H1 (cell line): Measurements from ENCODE around the gene ZNF652. TPM values are rescaled to one million over a fixed set of nuclear protein-coding genes. Genes with fewer than 3 reads are reported as not detected.

Experiments used
- CTCF ChIA-PET: fragments of 300-600 bp; sonication (Branson Sonifier 250); formaldehyde crosslinking; loops from one replicate; lab custom pipeline; 2021; ENCODE audit not compliant: partially characterized antibody; lab: Charles Lee
- POLR2A ChIA-PET: fragments of 300-600 bp; sonication (Branson Sonifier 250); formaldehyde crosslinking; loops from one replicate; lab custom pipeline; 2021; ENCODE audit warnings: inconsistent platforms; ENCODE audit not compliant: partially characterized antibody; lab: Charles Lee
- DNase-seq, 2 experiments: peaks; one replicate each; pipeline versions ENCODE4 v3.0.0 to v3.0.0-alpha.2; 2010 to 2022; ENCODE audit warnings: low spot score in 2 of 2, low read depth in 1 of 2, mixed read lengths in 1 of 2
- FAIRE-seq: peaks from 2 replicates; lab custom pipeline; 2011; peaks lifted over from hg19 to GRCh38; lab: Jason Lieb, UNC
- H2AFZ ChIP-seq: 2 replicates; pipeline ENCODE4 v1.8.1; 2012; ENCODE audit warnings: low read length, inconsistent platforms
- H2AK5ac ChIP-seq: 2 replicates; pipeline ENCODE4 v1.6.1; 2013; ENCODE audit warnings: low read depth, low read length
- H2BK120ac ChIP-seq: replicated peaks from 2 replicates; pipeline ENCODE3; 2013; ENCODE audit warnings: low read depth, low read length, inconsistent platforms
- H2BK12ac ChIP-seq: 2 replicates; pipeline ENCODE4 v1.6.1; 2013; ENCODE audit warnings: low read depth, low read length
- H2BK15ac ChIP-seq: 2 replicates; pipeline ENCODE4 v1.6.1; 2013; ENCODE audit warnings: low read length
- H2BK20ac ChIP-seq: 2 replicates; pipeline ENCODE4 v1.6.1; 2013; ENCODE audit warnings: low read length
- H2BK5ac ChIP-seq: 2 replicates; pipeline ENCODE4 v1.6.1; 2013; ENCODE audit warnings: low read depth, low read length
- H3K14ac ChIP-seq: 2 replicates; pipeline ENCODE4 v1.6.1; 2013; ENCODE audit warnings: inconsistent platforms; ENCODE audit not compliant: insufficient read length
- H3K18ac ChIP-seq: 2 replicates; pipeline ENCODE4 v1.6.1; 2013; ENCODE audit warnings: low read length; ENCODE audit errors: extremely low read depth
- H3K23ac ChIP-seq: 2 replicates; pipeline ENCODE4 v1.6.1; 2013; ENCODE audit warnings: inconsistent platforms; ENCODE audit not compliant: insufficient read length
- H3K23me2 ChIP-seq: 2 replicates; pipeline ENCODE4 v1.6.1; 2013; ENCODE audit warnings: low read depth, low read length
- H3K27ac ChIP-seq: 2 replicates; pipeline ENCODE4 v1.6.1; 2011; ENCODE audit warnings: low read depth, low read length, inconsistent platforms
- H3K27me3 ChIP-seq, 4 experiments: replicated peaks in 1 of 4; 1 replicate in 1 of 4; 2 replicates in 3 of 4; pipeline versions ENCODE4 v1.6.1 to v1.8.1; 2011 to 2013; ENCODE audit warnings: low read length in 3 of 4, mild to moderate bottlenecking in 3 of 4, inconsistent platforms in 2 of 4, mixed read lengths in 2 of 4, moderate library complexity in 1 of 4; ENCODE audit not compliant: control insufficient read depth in 3 of 4, insufficient read depth in 3 of 4; ENCODE audit errors: extremely low read depth in 1 of 4
- H3K36me3 ChIP-seq, 4 experiments: 2 replicates each; pipeline versions ENCODE4 v1.6.1 to v1.8.1; 2011 to 2013; ENCODE audit warnings: mild to moderate bottlenecking in 4 of 4, low read length in 3 of 4, moderate library complexity in 2 of 4, control low read depth in 1 of 4, inconsistent platforms in 1 of 4; ENCODE audit not compliant: insufficient read depth in 4 of 4, control insufficient read depth in 2 of 4
- H3K4ac ChIP-seq: replicated peaks from 2 replicates; pipeline ENCODE3; 2013; ENCODE audit warnings: low read length, low read depth, mixed read lengths, inconsistent platforms; ENCODE audit not compliant: insufficient read length
- H3K4me1 ChIP-seq, 4 experiments: replicated peaks in 1 of 4; 1 replicate in 1 of 4; 2 replicates in 3 of 4; pipeline versions ENCODE4 v1.6.1 to v1.8.1; 2011 to 2013; ENCODE audit warnings: low read length in 3 of 4, inconsistent platforms in 2 of 4, mixed read lengths in 1 of 4; ENCODE audit not compliant: insufficient read depth in 4 of 4, control insufficient read depth in 3 of 4
- H3K4me2 ChIP-seq, 2 experiments: 2 replicates each; pipeline versions ENCODE4 v1.6.1 to v1.8.1; 2011 to 2013; ENCODE audit warnings: low read depth in 2 of 2, low read length in 2 of 2, control low read depth in 1 of 2, inconsistent platforms in 1 of 2, mild to moderate bottlenecking in 1 of 2; ENCODE audit not compliant: insufficient read depth in 1 of 2
- H3K4me3 ChIP-seq, 4 experiments: fragments of 200-600, 300-600 bp in 1 of 4; sonication (generic), shearing (Covaris generic), sonication (Bioruptor Twin) in 1 of 4; 2 replicates each; pipeline versions ENCODE4 v1.5.1 to v1.8.1; 2011 to 2016; ENCODE audit warnings: low read length in 4 of 4, low read depth in 3 of 4, control low read depth in 2 of 4, inconsistent platforms in 2 of 4, mild to moderate bottlenecking in 2 of 4, mixed read lengths in 1 of 4, moderate library complexity in 1 of 4; ENCODE audit not compliant: insufficient read depth in 2 of 4; ENCODE audit errors: extremely low read depth in 1 of 4
- H3K56ac ChIP-seq: replicated peaks from 2 replicates; pipeline ENCODE3; 2013; ENCODE audit warnings: low read depth, mild to moderate bottlenecking, mixed read lengths, low read length, inconsistent platforms; ENCODE audit not compliant: insufficient read length
- H3K79me1 ChIP-seq: 2 replicates; pipeline ENCODE4 v1.6.1; 2013; ENCODE audit warnings: low read depth, low read length, control low read depth
- H3K79me2 ChIP-seq, 2 experiments: 2 replicates each; pipeline versions ENCODE4 v1.6.1 to v1.8.1; 2012 to 2013; ENCODE audit warnings: low read length in 2 of 2, mild to moderate bottlenecking in 2 of 2, inconsistent platforms in 1 of 2; ENCODE audit not compliant: insufficient read depth in 2 of 2, control insufficient read depth in 1 of 2
- H3K9ac ChIP-seq, 4 experiments: replicated peaks in 1 of 4; 1 replicate in 1 of 4; 2 replicates in 3 of 4; pipeline versions ENCODE4 v1.6.1 to v1.8.1; 2011 to 2013; ENCODE audit warnings: low read depth in 3 of 4, low read length in 3 of 4, control low read depth in 2 of 4, mild to moderate bottlenecking in 2 of 4, moderate library complexity in 2 of 4, inconsistent platforms in 1 of 4; ENCODE audit errors: extremely low read depth in 1 of 4
- H3K9me3 ChIP-seq, 2 experiments: 2 replicates each; pipeline versions ENCODE4 v1.6.1 to v1.8.1; 2012 to 2013; ENCODE audit warnings: mild to moderate bottlenecking in 2 of 2, moderate library complexity in 2 of 2, control low read depth in 1 of 2, inconsistent platforms in 1 of 2, low read depth in 1 of 2, low read length in 1 of 2, mixed read lengths in 1 of 2; ENCODE audit not compliant: insufficient read depth in 2 of 2
- H4K20me1 ChIP-seq, 2 experiments: replicated peaks in 1 of 2; 2 replicates each; pipeline versions ENCODE3 to v1.8.1; 2011 to 2013; ENCODE audit warnings: inconsistent platforms in 2 of 2, low read length in 2 of 2, mild to moderate bottlenecking in 1 of 2; ENCODE audit not compliant: insufficient read depth in 2 of 2, control insufficient read depth in 1 of 2
- H4K5ac ChIP-seq: 2 replicates; pipeline ENCODE4 v1.6.1; 2013; ENCODE audit warnings: low read length, low read depth, mixed read lengths, inconsistent platforms; ENCODE audit not compliant: insufficient read length
- H4K8ac ChIP-seq: 2 replicates; pipeline ENCODE4 v1.8.0; 2013; ENCODE audit warnings: mild to moderate bottlenecking, moderate library complexity, low read length, inconsistent platforms; ENCODE audit not compliant: insufficient read depth; ENCODE audit errors: extremely low read depth
- H4K91ac ChIP-seq: replicated peaks from 2 replicates; pipeline ENCODE3; 2013; ENCODE audit warnings: low read length, mixed read lengths, inconsistent platforms; ENCODE audit not compliant: insufficient read length
- CBX8 ChIP-seq: fragments of 300-800, 300-1000 bp; sonication (generic); IDR thresholded peaks from 2 replicates; pipeline ENCODE4 v1.7.1; 2016; ENCODE audit warnings: low read depth, low read length, borderline replicate concordance
- EZH2 ChIP-seq: fragments of 200-600 bp; sonication (generic); IDR thresholded peaks from 2 replicates; pipeline ENCODE4 v1.7.1; 2012; ENCODE audit warnings: low read depth, mild to moderate bottlenecking, moderate library complexity, low read length, inconsistent platforms; ENCODE audit not compliant: severe bottlenecking
- HDAC2 ChIP-seq, 2 experiments: fragments of 300-600 bp in 1 of 2; sonication (generic) in 1 of 2; IDR thresholded peaks; 2 replicates each; pipeline ENCODE4 v1.6.1; 2011 to 2012; ENCODE audit warnings: low read depth in 2 of 2, low read length in 2 of 2, mild to moderate bottlenecking in 2 of 2, moderate library complexity in 2 of 2, borderline replicate concordance in 1 of 2, inconsistent platforms in 1 of 2
- RBBP5 ChIP-seq: IDR thresholded peaks from 2 replicates; pipeline ENCODE4 v1.7.1; 2012; ENCODE audit warnings: low read depth, mild to moderate bottlenecking, inconsistent platforms, low read length, moderate library complexity, borderline replicate concordance
- SAP30 ChIP-seq: fragments of 300-600 bp; sonication (generic); IDR thresholded peaks from 2 replicates; pipeline ENCODE4 v1.7.1; 2012; ENCODE audit warnings: low read length, moderate library complexity, mild to moderate bottlenecking, inconsistent platforms; ENCODE audit not compliant: insufficient read depth, insufficient replicate concordance
- SIX5 ChIP-seq: IDR thresholded peaks from 2 replicates; pipeline ENCODE4 v1.6.1; 2011; ENCODE audit warnings: mild to moderate bottlenecking, low read depth, low read length
- SRF ChIP-seq: IDR thresholded peaks from 2 replicates; pipeline ENCODE4 v1.6.1; 2011; ENCODE audit warnings: mild to moderate bottlenecking, low read depth, low read length, moderate library complexity
- WGBS, 2 experiments: shearing (Covaris generic) in 1 of 2; methylation state at CpG; one replicate each; pipeline versions ENCODE4 v1.1.6 to v1.1.7; 2013 to 2015; ENCODE audit warnings: low lambda C conversion rate in 2 of 2, mixed read lengths in 2 of 2, inconsistent platforms in 1 of 2, low coverage in 1 of 2, missing lambda C conversion rate in 1 of 2; ENCODE audit not compliant: insufficient replicate concordance in 2 of 2, insufficient coverage in 1 of 2, insufficient read length in 1 of 2; ENCODE audit errors: extremely low coverage in 1 of 2, missing lambda C conversion rate in 1 of 2; 5-methylcytosine and 5-hydroxymethylcytosine counted together
- polyA plus RNA-seq, 7 experiments: library from polyadenylated mRNA; depleted of rRNA in 3 of 7; stranded (reverse) in 5 of 7; unstranded in 2 of 7; fragments of >200 nt in 5 of 7; fragments of 200-250 nt in 2 of 7; gene quantifications; 1 replicate in 5 of 7; 2 replicates in 1 of 7; 4 replicates in 1 of 7; pipeline versions ENCODE4 v1.2.1 to v1.2.3, GENCODE V29; 2011 to 2013; ENCODE audit warnings: missing spikeins in 2 of 7, mixed read lengths in 2 of 7
- total RNA-seq: library from RNA; stranded (reverse); fragmentation: NEBNext Ultra II Directional; extraction: Animal tissue kit (Norgen Biotek cat#: 25700); gene quantifications from 2 replicates; pipeline ENCODE4 v1.2.1, GENCODE V29; 2021

ZNF652 gene
- total and polyA plus RNA-seq, 2 of the 8 experiments (the other 6 are each of a cell fraction or from before 2014, with no cell fraction given) = 13.5 to 39.6 TPM

DNA sequence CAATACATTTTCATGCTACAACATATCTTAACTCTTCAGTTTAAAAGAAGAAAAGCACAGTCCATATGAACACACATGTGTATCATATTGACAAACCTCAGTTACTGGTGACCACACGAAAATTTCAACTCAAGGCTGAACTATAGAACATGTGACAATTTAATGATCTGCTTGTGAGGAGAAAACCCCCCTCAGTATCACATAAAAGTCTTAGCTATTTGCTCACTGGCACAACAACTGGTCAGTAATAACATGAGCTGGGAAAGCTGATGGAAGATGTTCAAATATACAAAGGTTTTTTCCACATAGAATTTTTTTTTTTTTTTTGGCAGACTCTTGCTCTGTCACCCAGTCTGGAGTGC is 19.5 kb downstream of the ZNF652 start:
- Histone ChIP-seq H3K4me1 (no peaks in the 10 kb centered on the region), H2BK15ac (no peak overlapping the region), H3K23ac (no peak overlapping the region), H3K23me2 (no peaks in the 10 kb centered on the region), H3K36me3 (no peaks in the 10 kb centered on the region), H3K4me2 (no peak overlapping the region), H2BK120ac (no peak overlapping the region), H2BK12ac (no peak overlapping the region), H4K91ac (no peak overlapping the region), H2AK5ac (no peak overlapping the region), H4K20me1 (no peaks in the 10 kb centered on the region), H3K9ac (no peak overlapping the region; a peak in 1 of 7 replicates), H3K79me2 (peaks cover 0 to 56% of the 10 kb centered on the region in 2 experiments; a peak in 2 of 4 replicates), H4K5ac (no peak overlapping the region), H2BK5ac (no peak overlapping the region), H3K4ac (no peak overlapping the region), H3K14ac (no peak overlapping the region), H2AFZ (no peak overlapping the region), H3K4me3 (no peak overlapping the region), H2BK20ac (no peak overlapping the region), H3K79me1 (no peaks in the 10 kb centered on the region; the same call in 1 of the 2 replicates), H3K56ac (no peak overlapping the region), H3K27ac (no peak overlapping the region), H3K27me3 (no peaks in the 10 kb centered on the region), H3K9me3 (no peaks in the 10 kb centered on the region), H3K18ac (no peak overlapping the region)
- DNase-seq (no peak), FAIRE-seq (no peak)
- CTCF ChIA-PET = no interaction called here
- WGBS, 2 experiments = 75% methylated on average over 1 of the region's 1 CpG; no CpG with 5 or more reads in 1 of the 2 experiments
- POLR2A ChIA-PET = interaction anchor here (0.6 kb wide), 1 partner anchor 20 kb away, joined by 3 read pairs; no protein-coding TSS in a partner anchor
- TF ChIP-seq SIX5 = no peak
- no peak for TF ChIP-seq EZH2
- TF ChIP-seq SAP30 = no peak
- no peak for TF ChIP-seq HDAC2 (IDR thresholded peaks at IDR 0.05; ENCODE audit: borderline replicate concordance in 1 of 2, low read depth in 2 of 2, low read length in 2 of 2)
- no peak for TF ChIP-seq RBBP5
- no peak for TF ChIP-seq SRF
- no peak for TF ChIP-seq CBX8
- TF ChIP-seq, all 59 proteins: peak for 0
- H4K8ac ChIP-seq = no peak overlapping the region
